ENCODE data around the gene LBHD2. TPM values are rescaled to one million over a fixed set of nuclear protein-coding genes. Genes with fewer than 3 reads are reported as not detected.

LBHD2 gene
- total and polyA plus RNA-seq, 10 of the 15 experiments (the other 5 are each of a cell fraction or from before 2014, with no cell fraction given): not detected

GRCh38 chr14:103111232-103111868, 27.3 kb downstream of the LBHD2 start (continued):
- TF ChIP-seq ATF2 (IDR thresholded peaks at IDR 0.05; ENCODE audit: low read length) (no peak), ZBTB33 (IDR thresholded peaks at IDR 0.05) (no peak), PKNOX1 (IDR thresholded peaks at IDR 0.05) (peak; percentile 71), HSF1 (IDR thresholded peaks at IDR 0.05; ENCODE audit: low read depth, low read length) (no peak), KDM1A (IDR thresholded peaks at IDR 0.05; ENCODE audit: borderline replicate concordance) (no peak), PBX3 (IDR thresholded peaks at IDR 0.05; ENCODE audit: insufficient replicate concordance, low read depth, low read length) (no peak), SIX5 (IDR thresholded peaks at IDR 0.05; ENCODE audit: low read depth, low read length, severe bottlenecking) (no peak), MYB (IDR thresholded peaks at IDR 0.05; ENCODE audit: borderline replicate concordance, low read depth, low read length) (no peak), KLF5 (IDR thresholded peaks at IDR 0.05; ENCODE audit: partially characterized antibody) (no peak), CBX3 (IDR thresholded peaks at IDR 0.05; ENCODE audit: borderline replicate concordance, low read depth) (no peak), HDAC6 (IDR thresholded peaks at IDR 0.05; ENCODE audit: unreplicated experiment) (no peak), ZNF622 (IDR thresholded peaks at IDR 0.05) (no peak), ZNF207 (IDR thresholded peaks at IDR 0.05; ENCODE audit: borderline replicate concordance) (no peak), NR2C1 (IDR thresholded peaks at IDR 0.05) (peak; percentile 23; the same call in 1 of the 2 replicates), MAX (IDR thresholded peaks at IDR 0.05; ENCODE audit: low read depth, low read length) (no peak)
